ENCODE data around the gene ADAMTS6.

DNA sequence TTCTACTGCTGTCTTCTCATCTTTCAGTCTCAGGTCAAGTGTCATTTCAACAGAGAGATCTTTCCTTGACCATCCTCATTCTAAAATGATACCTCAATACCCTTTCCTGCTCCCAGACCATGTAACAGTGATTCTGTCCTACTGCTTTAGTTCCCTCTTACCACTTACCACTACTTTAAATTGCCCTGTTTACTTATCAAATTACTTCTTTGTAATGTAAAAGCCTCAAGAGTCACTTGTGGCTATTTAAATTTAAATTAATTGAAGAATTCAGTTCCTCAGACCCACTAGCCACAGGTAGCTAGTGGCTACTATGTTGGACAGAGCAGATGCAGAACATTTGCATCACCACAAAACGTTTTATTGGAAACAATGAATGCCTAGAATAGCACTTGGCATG is 217.3 kb downstream of the ADAMTS6 start:
- TF ChIP-seq POLR2AphosphoS5 (IDR thresholded peaks at IDR 0.05; ENCODE audit: low read depth), result no peak
- TF ChIP-seq EZH2phosphoT487 (IDR thresholded peaks at IDR 0.05; ENCODE audit: unreplicated experiment), result no peak

Measured in GM23338 (cell line).